A673 (cell line): Measurements from ENCODE around the gene FLG2. TPM values are rescaled to one million over a fixed set of nuclear protein-coding genes. Genes with fewer than 3 reads are reported as not detected.
A peak's percentile ranks its signal among the peaks of the same experiment; 100 is the strongest.

ENCODE experiments used
- BruUV-seq: library from RNA; stranded (reverse); fragments of 400-500 nt; replicated peaks from 2 replicates; lab custom pipeline; 2021; lab: Mats Ljungman, UMichigan
- CTCF ChIA-PET: fragments of 300-600 bp; sonication (Branson Sonifier 250); formaldehyde crosslinking; loops from one replicate; lab custom pipeline; 2022; ENCODE audit warnings: antibody characterized with exemption; lab: Charles Lee
- POLR2A ChIA-PET: fragments of 300-600 bp; sonication (Branson Sonifier 250); formaldehyde crosslinking; loops from one replicate; lab custom pipeline; 2022; ENCODE audit warnings: antibody characterized with exemption; ENCODE audit not compliant: low non-redundant PET; lab: Charles Lee
- DNase-seq: peaks from one replicate; pipeline ENCODE4 v3.0.0-alpha.2; 2015; ENCODE audit warnings: low spot score
- H3K27ac ChIP-seq: fragments of 200-600 bp; sonication (generic); 2 replicates; pipeline ENCODE4 v1.5.1; 2016; ENCODE audit warnings: mixed run types, low read depth, mild to moderate bottlenecking, mixed read lengths, antibody characterized with exemption, low read length; ENCODE audit not compliant: poor library complexity, severe bottlenecking
- H3K27me3 ChIP-seq: fragments of 200-600 bp; sonication (generic); replicated peaks from 2 replicates; pipeline ENCODE4 v1.6.1; 2017; ENCODE audit warnings: mixed run types, low read depth, mild to moderate bottlenecking, mixed read lengths, antibody characterized with exemption, low read length; ENCODE audit not compliant: insufficient read depth, poor library complexity
- H3K36me3 ChIP-seq: fragments of 200-600 bp; sonication (generic); 2 replicates; pipeline ENCODE4 v1.6.1; 2016; ENCODE audit warnings: mixed run types, mild to moderate bottlenecking, mixed read lengths, antibody characterized with exemption, low read length; ENCODE audit not compliant: insufficient read depth, poor library complexity, severe bottlenecking
- H3K4me1 ChIP-seq: fragments of 200-600 bp; sonication (generic); 2 replicates; pipeline ENCODE4 v1.6.1; 2017; ENCODE audit warnings: mixed run types, mild to moderate bottlenecking, mixed read lengths, antibody characterized with exemption, low read length; ENCODE audit not compliant: insufficient read depth, poor library complexity, severe bottlenecking
- H3K4me3 ChIP-seq: fragments of 200-600 bp; sonication (generic); 2 replicates; pipeline ENCODE4 v1.5.1; 2016; ENCODE audit warnings: low read depth, mixed run types, mild to moderate bottlenecking, mixed read lengths, low read length; ENCODE audit not compliant: poor library complexity, severe bottlenecking
- H3K9me3 ChIP-seq: fragments of 200-600 bp; sonication (generic); 2 replicates; pipeline ENCODE4 v1.6.1; 2016; ENCODE audit warnings: mixed run types, low read depth, mild to moderate bottlenecking, mixed read lengths, antibody characterized with exemption, low read length; ENCODE audit not compliant: poor library complexity, severe bottlenecking
- EZH2 ChIP-seq: fragments of 200-600 bp; sonication (generic); IDR thresholded peaks from 2 replicates; pipeline ENCODE4 v1.6.1; 2017; ENCODE audit warnings: borderline replicate concordance, low read depth, mild to moderate bottlenecking, mixed read lengths, antibody characterized with exemption, low read length; ENCODE audit not compliant: poor library complexity, severe bottlenecking
- intact Hi-C: fragments of 100-400 bp; cut with micrococcal nuclease; formaldehyde crosslinking; loops from one replicate; pipeline ENCODE4 v1.10.0; 2022; ENCODE audit not compliant: unreplicated experiment
- total RNA-seq: library from RNA; stranded (reverse); gene quantifications from 2 replicates; pipeline ENCODE4 v1.2.3, GENCODE V29; 2021
- TF ChIP-seq, protein P1 (sequence below): fragments of 300-800, 200-600 bp; sonication (generic); conservative IDR thresholded peaks from 2 replicates; pipeline ENCODE4 v1.5.1; 2017; ENCODE audit warnings: low read depth, mild to moderate bottlenecking, antibody characterized with exemption, low read length, moderate library complexity, mixed read lengths

FLG2 gene
- total RNA-seq, 1 experiment from 2014 or later: not detected

DNA sequence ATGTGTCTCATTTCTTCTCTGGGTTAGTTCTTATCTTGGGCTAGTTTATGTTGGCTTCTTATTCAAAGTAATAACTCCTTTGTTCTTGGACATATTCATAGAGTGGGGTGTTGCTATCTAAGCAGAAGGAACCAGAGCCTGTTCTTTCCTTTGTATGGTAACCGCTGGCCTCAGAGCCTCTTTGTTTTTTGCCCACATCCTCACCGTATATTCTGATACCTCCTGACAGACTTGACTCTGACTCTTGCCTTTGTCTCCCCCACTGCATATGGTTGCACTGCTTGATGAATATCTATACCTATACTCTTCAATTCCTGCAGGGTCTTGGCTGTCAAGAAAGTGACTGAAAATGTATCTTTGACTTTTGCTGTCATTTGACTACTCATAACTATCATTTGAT, 10.2 kb downstream of the FLG2 start:
- Histone ChIP-seq H3K4me1 (no peaks in the 10 kb centered on the region), H3K27ac (no peak overlapping the region), H3K4me3 (no peak overlapping the region), H3K36me3 (no peaks in the 10 kb centered on the region), H3K27me3 (no peaks in the 10 kb centered on the region), H3K9me3 (no peaks in the 10 kb centered on the region)
- intact Hi-C loops: loop anchor here (5.0 kb wide), 1 partner anchor 108 kb away; no protein-coding TSS in a partner anchor
- DNase-seq: no peak
- TF ChIP-seq EZH2: no peak
- TF ChIP-seq, protein P1, sequence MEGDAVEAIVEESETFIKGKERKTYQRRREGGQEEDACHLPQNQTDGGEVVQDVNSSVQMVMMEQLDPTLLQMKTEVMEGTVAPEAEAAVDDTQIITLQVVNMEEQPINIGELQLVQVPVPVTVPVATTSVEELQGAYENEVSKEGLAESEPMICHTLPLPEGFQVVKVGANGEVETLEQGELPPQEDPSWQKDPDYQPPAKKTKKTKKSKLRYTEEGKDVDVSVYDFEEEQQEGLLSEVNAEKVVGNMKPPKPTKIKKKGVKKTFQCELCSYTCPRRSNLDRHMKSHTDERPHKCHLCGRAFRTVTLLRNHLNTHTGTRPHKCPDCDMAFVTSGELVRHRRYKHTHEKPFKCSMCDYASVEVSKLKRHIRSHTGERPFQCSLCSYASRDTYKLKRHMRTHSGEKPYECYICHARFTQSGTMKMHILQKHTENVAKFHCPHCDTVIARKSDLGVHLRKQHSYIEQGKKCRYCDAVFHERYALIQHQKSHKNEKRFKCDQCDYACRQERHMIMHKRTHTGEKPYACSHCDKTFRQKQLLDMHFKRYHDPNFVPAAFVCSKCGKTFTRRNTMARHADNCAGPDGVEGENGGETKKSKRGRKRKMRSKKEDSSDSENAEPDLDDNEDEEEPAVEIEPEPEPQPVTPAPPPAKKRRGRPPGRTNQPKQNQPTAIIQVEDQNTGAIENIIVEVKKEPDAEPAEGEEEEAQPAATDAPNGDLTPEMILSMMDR: no peak
- ChIA-PET CTCF (no interaction called here), POLR2A (no interaction called here)
- BruUV-seq: no TSS peak

DNA sequence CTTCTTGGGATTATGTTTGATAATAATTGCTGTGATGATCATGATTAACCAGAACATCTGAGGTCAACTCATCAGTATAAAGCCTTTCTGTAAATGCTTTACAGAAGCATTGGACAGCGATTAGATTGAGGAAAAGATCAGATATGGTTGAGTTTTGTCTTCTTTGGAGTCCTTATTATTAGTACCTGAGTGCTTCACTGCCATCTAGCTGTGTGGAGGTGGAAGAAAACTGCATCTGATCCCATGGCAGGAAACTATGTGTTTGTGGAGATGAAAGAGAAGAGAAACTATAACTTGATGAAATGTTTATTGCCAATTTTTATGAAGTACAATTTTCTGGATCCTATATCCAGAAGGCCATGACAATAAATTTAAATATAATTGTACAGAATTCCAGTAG, 11.4 kb downstream of the FLG2 start:
- ChIA-PET POLR2A (no interaction called here), CTCF (interaction anchor here (0.6 kb wide), 2 partner anchors 62 to 110 kb away, joined by 3 read pairs; no protein-coding TSS in a partner anchor)
- Histone ChIP-seq H3K36me3 (no peaks in the 10 kb centered on the region), H3K9me3 (no peaks in the 10 kb centered on the region), H3K27me3 (no peaks in the 10 kb centered on the region), H3K27ac (no peak overlapping the region), H3K4me3 (no peak overlapping the region), H3K4me1 (no peaks in the 10 kb centered on the region)
- TF ChIP-seq EZH2: no peak
- TF ChIP-seq, protein P1: peak; percentile 34; the same call in 1 of the 2 replicates
- BruUV-seq: no TSS peak
- DNase-seq: no peak
- intact Hi-C loops: loop anchor here (5.0 kb wide), 1 partner anchor 109 kb away; no protein-coding TSS in a partner anchor

DNA sequence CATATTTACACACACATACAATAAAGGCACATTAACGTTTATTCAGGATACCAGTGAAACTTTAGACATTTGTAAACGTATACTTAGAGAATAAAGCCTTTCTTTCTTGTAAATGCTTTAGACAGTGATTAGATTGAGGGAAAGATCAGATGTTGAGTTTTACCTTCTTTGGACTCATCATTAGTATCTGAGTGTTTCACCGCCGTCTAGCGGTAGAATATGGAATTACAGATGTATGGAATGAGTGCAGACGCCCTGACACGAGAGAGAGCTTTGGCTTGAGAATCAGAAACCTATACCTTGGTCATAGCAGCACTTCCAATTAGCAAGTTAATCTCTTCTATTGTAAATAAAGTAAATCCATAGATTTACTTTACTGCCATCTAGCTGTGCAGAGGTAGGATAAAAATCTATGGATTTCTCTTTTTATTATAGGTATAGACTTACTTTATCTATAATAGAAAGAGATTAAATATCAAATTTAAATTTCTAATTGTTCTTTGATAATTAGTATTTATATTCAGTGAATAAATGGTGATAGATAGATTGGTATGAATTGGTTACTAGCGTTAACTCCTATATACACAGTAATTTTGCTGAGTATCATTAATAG, 12.6 kb downstream of the FLG2 start:
- Histone ChIP-seq H3K27me3 (peaks cover 5% of the 10 kb centered on the region), H3K36me3 (no peaks in the 10 kb centered on the region), H3K4me3 (no peak overlapping the region), H3K27ac (no peak overlapping the region), H3K9me3 (no peaks in the 10 kb centered on the region), H3K4me1 (no peaks in the 10 kb centered on the region)
- POLR2A ChIA-PET: no interaction called here
- BruUV-seq: no TSS peak
- TF ChIP-seq EZH2: no peak
- TF ChIP-seq, protein P1: peak; percentile 89
- CTCF ChIA-PET: interaction anchor here (1.0 kb wide), 1 partner anchor 111 kb away, joined by 3 read pairs; no protein-coding TSS in a partner anchor
- intact Hi-C loops: loop anchor here (1.0 to 5.0 kb wide), 3 partner anchors 110 to 294 kb away; no protein-coding TSS in a partner anchor
- peak; percentile 71 for DNase-seq
